Measurements from ENCODE around the gene CNOT8.

GRCh38 chr5:154901913-154902312 lies 43.5 kb downstream of the CNOT8 start:
- TF ChIP-seq CTCF (IDR thresholded peaks at IDR 0.05) (no peak), ZFX (IDR thresholded peaks at IDR 0.05; ENCODE audit: borderline replicate concordance) (no peak)

Data from 22Rv1 (cell line).